Measurements from ENCODE around the gene PPP1R2C.

Gene PPP1R2C

DNA sequence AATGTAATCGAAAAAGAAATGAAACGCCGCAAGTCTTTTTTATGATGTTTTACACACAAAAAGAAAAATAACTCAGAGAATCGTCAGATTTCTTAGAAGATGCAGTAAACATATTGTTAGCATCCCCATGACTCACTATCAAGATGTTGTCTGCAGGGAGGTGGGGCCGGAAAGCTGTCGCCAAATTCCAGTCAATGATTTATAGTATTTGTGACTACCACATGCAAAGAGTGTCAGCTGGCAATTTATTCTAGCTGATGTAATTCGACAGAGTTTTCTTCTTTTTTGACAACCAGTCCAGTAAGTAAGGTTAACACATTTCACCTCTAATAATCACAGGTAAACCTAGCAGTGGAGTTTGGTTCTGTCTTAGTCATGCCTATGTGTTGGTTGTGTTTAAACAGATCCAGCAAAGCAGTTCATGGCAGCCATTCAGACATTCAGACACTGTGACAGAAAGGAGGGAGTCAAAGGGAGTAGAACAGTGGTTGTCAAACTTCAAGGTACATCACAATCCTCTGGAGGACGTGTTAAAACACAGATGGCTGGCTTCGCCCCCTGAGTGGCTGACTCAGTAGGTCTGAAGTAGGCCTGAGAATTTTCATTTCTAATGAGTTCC lies 19.8 kb upstream of the PPP1R2C start:
- Histone ChIP-seq H3K9me3 (ENCODE audit: control insufficient read depth, insufficient read depth, low read length) (no peaks in the 10 kb centered on the region), H3K4me1 (ENCODE audit: control insufficient read depth, insufficient read depth, low read length) (no peaks in the 10 kb centered on the region)
- WGBS (ENCODE audit: insufficient coverage, insufficient read length), result no CpG with 5 or more reads among the region's 9 CpGs

DNA sequence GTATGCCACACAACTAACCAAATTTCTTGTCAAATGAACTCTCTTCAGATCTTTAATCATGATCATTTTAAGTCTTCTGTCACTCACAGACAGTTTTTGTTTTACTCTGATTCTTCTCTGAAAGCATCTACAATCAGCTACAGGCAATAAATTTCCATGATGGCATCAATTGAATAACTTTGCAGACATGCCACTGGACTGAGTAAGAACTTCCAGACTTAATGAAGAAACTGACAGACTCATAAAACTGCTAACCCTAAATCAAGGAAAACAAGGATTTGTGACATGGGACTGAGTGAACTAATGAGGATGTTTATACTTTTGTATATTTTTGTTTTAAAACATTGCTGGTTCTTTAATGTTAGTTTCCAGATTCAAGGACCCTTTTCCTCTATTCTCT lies 5.5 kb upstream of the PPP1R2C start:
- Histone ChIP-seq H3K4me3 (ENCODE audit: low read length) (no peak overlapping the region), H3K9me3 (ENCODE audit: control insufficient read depth, insufficient read depth, low read length) (no peaks in the 10 kb centered on the region), H3K27ac (ENCODE audit: low read length) (no peak overlapping the region), H3K4me1 (ENCODE audit: control insufficient read depth, insufficient read depth, low read length) (no peaks in the 10 kb centered on the region), H3K36me3 (ENCODE audit: control insufficient read depth, insufficient read depth, low read length) (no peaks in the 10 kb centered on the region), H3K27me3 (ENCODE audit: control insufficient read depth, insufficient read depth, low read length) (no peaks in the 10 kb centered on the region)
- DNase-seq (ENCODE audit: low read depth, low spot score), result no peak

More for the DNA sequence above, 19.8 kb upstream of the PPP1R2C start:
- H3K27me3 ChIP-seq (ENCODE audit: control insufficient read depth, insufficient read depth, low read length), result no peaks in the 10 kb centered on the region
- no peaks in the 10 kb centered on the region for H3K36me3 ChIP-seq (ENCODE audit: control insufficient read depth, insufficient read depth, low read length)
- H3K4me3 ChIP-seq (ENCODE audit: low read length), result no peak overlapping the region
- DNase-seq (ENCODE audit: low read depth, low spot score), result no peak
- H3K27ac ChIP-seq (ENCODE audit: low read length), result no peak overlapping the region

DNA sequence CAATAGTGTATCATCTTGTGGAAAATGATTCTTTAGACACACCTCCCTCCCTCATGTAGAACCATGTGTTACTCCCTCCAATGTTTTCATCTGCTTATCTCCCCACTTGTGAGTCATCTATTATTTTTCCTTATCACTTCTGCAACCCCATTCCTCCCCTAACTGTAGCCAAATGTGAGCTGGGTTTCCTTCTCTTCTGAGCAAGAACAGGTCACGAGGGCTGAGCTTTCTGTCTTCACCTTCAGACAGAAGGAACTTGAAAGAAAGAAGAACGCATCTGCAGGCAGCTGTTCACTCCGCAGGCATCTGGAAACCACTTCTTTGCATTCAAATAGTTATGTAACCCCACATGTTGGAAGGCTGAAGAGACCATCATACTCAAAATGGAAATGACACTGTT lies 1.8 kb downstream of the PPP1R2C start:
- no peaks in the 10 kb centered on the region for H3K27me3 ChIP-seq (ENCODE audit: control insufficient read depth, insufficient read depth, low read length)
- no peaks in the 10 kb centered on the region for H3K36me3 ChIP-seq (ENCODE audit: control insufficient read depth, insufficient read depth, low read length)
- H3K4me3 ChIP-seq (ENCODE audit: low read length), result no peak overlapping the region
- WGBS (ENCODE audit: insufficient coverage, insufficient read length), result no CpG with 5 or more reads among the region's 3 CpGs
- H3K9me3 ChIP-seq (ENCODE audit: control insufficient read depth, insufficient read depth, low read length), result no peaks in the 10 kb centered on the region
- H3K4me1 ChIP-seq (ENCODE audit: control insufficient read depth, insufficient read depth, low read length), result no peaks in the 10 kb centered on the region
- no peak for DNase-seq (ENCODE audit: low read depth, low spot score)
- H3K27ac ChIP-seq (ENCODE audit: low read length), result no peak overlapping the region

DNA sequence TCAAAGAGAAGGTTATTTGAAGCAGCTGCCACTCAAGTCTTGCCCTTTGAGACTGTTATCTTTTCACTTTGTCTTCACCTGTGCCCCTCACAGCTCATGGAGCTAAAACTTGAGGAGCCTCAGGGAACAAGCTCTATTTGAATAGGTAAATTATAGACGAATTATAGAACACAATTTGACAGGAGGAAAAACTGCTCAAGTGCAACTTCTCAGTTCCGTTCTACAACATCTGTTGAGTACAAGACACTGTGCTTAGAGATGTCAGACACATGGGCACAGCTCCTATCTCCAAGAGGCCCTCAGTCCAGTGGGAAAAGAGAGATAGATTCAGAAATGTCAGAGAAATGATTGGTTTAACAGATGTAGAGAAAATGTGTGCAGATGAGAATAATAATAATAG lies 5.1 kb downstream of the PPP1R2C start:
- DNase-seq (ENCODE audit: low read depth, low spot score), result no peak
- H3K36me3 ChIP-seq (ENCODE audit: control insufficient read depth, insufficient read depth, low read length), result no peaks in the 10 kb centered on the region
- H3K4me1 ChIP-seq (ENCODE audit: control insufficient read depth, insufficient read depth, low read length), result no peaks in the 10 kb centered on the region
- H3K27ac ChIP-seq (ENCODE audit: low read length), result no peak overlapping the region
- H3K27me3 ChIP-seq (ENCODE audit: control insufficient read depth, insufficient read depth, low read length), result no peaks in the 10 kb centered on the region
- no peaks in the 10 kb centered on the region for H3K9me3 ChIP-seq (ENCODE audit: control insufficient read depth, insufficient read depth, low read length)
- H3K4me3 ChIP-seq (ENCODE audit: low read length), result no peak overlapping the region
- no CpG with 5 or more reads among the region's 2 CpGs for WGBS (ENCODE audit: insufficient coverage, insufficient read length)

DNA sequence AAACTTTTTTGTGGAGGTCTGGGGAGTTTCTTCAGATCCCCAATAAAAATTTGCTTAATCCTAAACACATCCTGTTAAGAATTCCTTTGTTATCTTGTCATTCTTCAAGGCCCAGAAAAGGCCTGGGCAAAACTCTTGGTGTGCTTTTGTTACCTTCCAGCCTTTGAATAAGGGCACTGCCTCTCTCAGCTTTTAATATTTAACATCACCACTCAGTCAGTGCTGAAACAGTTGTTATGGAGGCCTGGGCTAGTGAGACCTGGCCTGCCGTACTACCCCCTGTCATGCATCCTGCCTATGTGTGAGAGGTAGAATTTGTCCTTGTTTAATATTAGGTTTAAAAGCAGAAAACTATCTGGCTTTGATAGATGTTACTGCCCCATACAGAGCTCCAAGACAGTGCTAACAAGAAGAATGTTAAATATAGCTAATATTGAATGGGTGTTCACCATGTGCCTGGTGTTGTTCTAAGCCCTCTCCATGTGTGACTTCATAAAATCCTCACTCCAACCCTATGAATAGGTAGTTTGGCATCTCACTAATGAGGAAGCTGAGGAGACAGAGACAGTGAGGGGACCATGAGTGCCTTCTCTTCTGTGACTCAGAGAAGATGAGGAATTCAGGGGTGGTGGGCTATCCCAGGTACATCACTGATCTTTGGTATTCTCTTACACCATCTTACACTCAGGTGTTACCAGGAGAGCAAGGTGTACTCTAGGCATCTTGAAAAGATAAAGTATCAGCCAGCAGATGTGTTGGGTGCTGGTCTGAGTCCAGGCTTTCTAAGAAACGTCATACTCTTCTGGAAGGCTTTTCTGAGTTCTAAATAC lies 6.2 kb downstream of the PPP1R2C start:
- Histone ChIP-seq H3K4me1 (ENCODE audit: control insufficient read depth, insufficient read depth, low read length) (no peaks in the 10 kb centered on the region), H3K27me3 (ENCODE audit: control insufficient read depth, insufficient read depth, low read length) (no peaks in the 10 kb centered on the region), H3K9me3 (ENCODE audit: control insufficient read depth, insufficient read depth, low read length) (no peaks in the 10 kb centered on the region), H3K4me3 (ENCODE audit: low read length) (no peak overlapping the region), H3K36me3 (ENCODE audit: control insufficient read depth, insufficient read depth, low read length) (no peaks in the 10 kb centered on the region), H3K27ac (ENCODE audit: low read length) (no peak overlapping the region)
- no CpG with 5 or more reads among the region's 2 CpGs for WGBS (ENCODE audit: insufficient coverage, insufficient read length)
- no peak for DNase-seq (ENCODE audit: low read depth, low spot score)

DNA sequence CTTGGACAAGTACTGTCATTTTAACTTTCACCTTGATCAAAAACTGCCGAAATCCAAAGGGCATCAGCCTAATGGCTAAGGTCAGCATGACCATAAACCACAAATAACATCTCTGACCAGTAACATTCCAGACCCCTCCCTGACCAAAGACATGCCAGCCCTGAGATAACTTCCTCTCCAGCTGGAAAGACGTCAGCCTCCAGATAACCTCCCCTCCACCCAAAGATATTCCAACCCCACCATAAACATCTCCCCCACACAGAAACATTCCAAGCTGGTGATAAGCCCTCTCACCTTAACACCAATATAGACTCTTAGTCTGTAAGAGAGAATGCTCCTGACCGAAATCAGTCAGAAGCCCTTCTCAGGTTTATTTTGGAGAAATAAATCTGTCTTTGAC lies 7.4 kb downstream of the PPP1R2C start:
- no CpG with 5 or more reads among the region's 3 CpGs for WGBS (ENCODE audit: insufficient coverage, insufficient read length)
- H3K4me3 ChIP-seq (ENCODE audit: low read length), result no peak overlapping the region
- H3K4me1 ChIP-seq (ENCODE audit: control insufficient read depth, insufficient read depth, low read length), result no peaks in the 10 kb centered on the region
- no peaks in the 10 kb centered on the region for H3K36me3 ChIP-seq (ENCODE audit: control insufficient read depth, insufficient read depth, low read length)
- no peaks in the 10 kb centered on the region for H3K9me3 ChIP-seq (ENCODE audit: control insufficient read depth, insufficient read depth, low read length)
- H3K27ac ChIP-seq (ENCODE audit: low read length), result no peak overlapping the region
- DNase-seq (ENCODE audit: low read depth, low spot score), result no peak
- no peaks in the 10 kb centered on the region for H3K27me3 ChIP-seq (ENCODE audit: control insufficient read depth, insufficient read depth, low read length)

DNA sequence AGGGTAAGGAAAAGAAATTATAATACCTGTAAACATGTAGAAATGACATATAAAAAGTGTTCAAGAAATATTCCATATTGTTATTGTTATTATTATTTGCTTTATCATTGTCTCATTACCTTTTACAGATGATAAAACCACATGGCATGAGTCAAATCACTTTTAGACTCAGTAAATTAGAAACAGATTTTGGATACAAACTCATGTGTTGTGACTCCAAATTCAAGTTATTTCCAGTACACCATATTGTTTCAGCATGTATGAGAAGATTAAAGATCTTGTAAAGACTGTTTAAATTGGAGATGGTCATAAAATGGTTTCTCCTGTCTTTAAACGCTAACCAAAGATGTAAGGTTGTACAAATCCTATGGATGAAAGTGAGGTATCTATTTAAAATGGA lies 18.1 kb downstream of the PPP1R2C start:
- Histone ChIP-seq H3K4me1 (ENCODE audit: control insufficient read depth, insufficient read depth, low read length) (no peaks in the 10 kb centered on the region), H3K4me3 (ENCODE audit: low read length) (no peak overlapping the region), H3K27ac (ENCODE audit: low read length) (no peak overlapping the region), H3K27me3 (ENCODE audit: control insufficient read depth, insufficient read depth, low read length) (no peaks in the 10 kb centered on the region), H3K9me3 (ENCODE audit: control insufficient read depth, insufficient read depth, low read length) (no peaks in the 10 kb centered on the region), H3K36me3 (ENCODE audit: control insufficient read depth, insufficient read depth, low read length) (no peaks in the 10 kb centered on the region)
- DNase-seq (ENCODE audit: low read depth, low spot score), result no peak
- WGBS (ENCODE audit: insufficient coverage, insufficient read length), result no CpG with 5 or more reads among the region's 1 CpG

DNA sequence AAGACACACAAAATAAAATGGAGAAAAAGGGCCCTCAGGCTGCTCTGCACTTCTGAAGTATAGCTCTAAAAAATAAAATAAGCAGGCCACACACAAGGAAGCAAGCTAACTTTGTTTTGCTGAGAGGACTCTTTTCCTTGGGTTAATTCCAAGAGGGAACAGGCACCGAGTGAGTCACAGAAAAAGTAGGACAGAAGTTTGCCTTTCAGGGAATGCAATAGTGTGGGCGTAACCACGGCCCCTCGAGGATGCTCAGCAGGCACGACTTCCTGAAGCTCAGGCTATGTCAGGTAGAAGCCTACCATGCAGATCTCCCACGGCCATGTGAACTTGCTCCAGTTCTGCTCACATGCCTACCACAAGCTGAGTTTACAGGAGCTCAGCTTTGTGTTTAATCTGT lies 22.1 kb downstream of the PPP1R2C start:
- Histone ChIP-seq H3K27me3 (ENCODE audit: control insufficient read depth, insufficient read depth, low read length) (no peaks in the 10 kb centered on the region), H3K36me3 (ENCODE audit: control insufficient read depth, insufficient read depth, low read length) (no peaks in the 10 kb centered on the region), H3K9me3 (ENCODE audit: control insufficient read depth, insufficient read depth, low read length) (no peaks in the 10 kb centered on the region), H3K4me3 (ENCODE audit: low read length) (no peak overlapping the region), H3K4me1 (ENCODE audit: control insufficient read depth, insufficient read depth, low read length) (no peaks in the 10 kb centered on the region), H3K27ac (ENCODE audit: low read length) (no peak overlapping the region)
- DNase-seq (ENCODE audit: low read depth, low spot score), result no peak
- no CpG with 5 or more reads among the region's 6 CpGs for WGBS (ENCODE audit: insufficient coverage, insufficient read length)

DNA sequence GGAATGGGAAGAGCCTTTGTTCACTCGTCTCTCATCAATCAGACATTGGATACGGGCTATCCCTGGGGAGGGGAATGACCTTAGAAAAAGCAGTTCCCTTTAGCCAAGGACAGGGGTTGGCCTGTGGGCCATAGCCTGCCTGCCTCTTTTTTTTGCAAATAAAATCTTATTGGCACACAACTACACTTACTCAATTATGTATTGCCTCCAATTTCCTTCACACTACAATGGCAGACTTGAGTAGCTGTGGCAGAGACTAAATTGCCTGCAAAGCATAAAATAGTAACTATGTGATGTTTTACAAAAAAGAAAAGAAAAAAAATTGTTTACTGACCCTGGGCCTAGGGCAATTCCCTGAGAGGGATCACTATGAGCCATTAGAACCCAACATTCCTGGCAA lies 23.4 kb downstream of the PPP1R2C start:
- no peak for DNase-seq (ENCODE audit: low read depth, low spot score)
- H3K9me3 ChIP-seq (ENCODE audit: control insufficient read depth, insufficient read depth, low read length), result no peaks in the 10 kb centered on the region
- H3K27me3 ChIP-seq (ENCODE audit: control insufficient read depth, insufficient read depth, low read length), result no peaks in the 10 kb centered on the region
- H3K36me3 ChIP-seq (ENCODE audit: control insufficient read depth, insufficient read depth, low read length), result no peaks in the 10 kb centered on the region
- no peak overlapping the region for H3K27ac ChIP-seq (ENCODE audit: low read length)
- WGBS (ENCODE audit: insufficient coverage, insufficient read length), result no CpG with 5 or more reads among the region's 2 CpGs
- no peaks in the 10 kb centered on the region for H3K4me1 ChIP-seq (ENCODE audit: control insufficient read depth, insufficient read depth, low read length)
- no peak overlapping the region for H3K4me3 ChIP-seq (ENCODE audit: low read length)

DNA sequence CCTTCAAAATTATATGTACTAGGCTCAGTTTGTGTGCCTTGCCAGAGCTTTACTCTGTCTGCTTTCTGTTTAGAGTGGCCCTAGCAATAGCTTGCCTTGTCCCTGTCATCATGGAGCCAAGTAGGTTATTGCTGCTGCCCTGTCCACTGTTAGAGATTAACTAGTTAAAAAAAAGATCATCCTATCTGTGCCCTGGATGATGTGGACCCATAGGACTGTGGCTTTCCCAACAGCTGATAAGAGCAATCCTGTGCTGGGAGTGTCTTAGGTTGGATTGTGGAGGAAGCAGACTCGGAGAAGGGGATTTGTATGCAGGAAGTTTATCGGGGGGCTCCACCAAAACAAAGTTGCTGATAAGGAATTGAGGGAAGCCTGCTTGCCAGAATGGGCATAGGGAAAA lies 23.8 kb downstream of the PPP1R2C start:
- H3K27ac ChIP-seq (ENCODE audit: low read length), result no peak overlapping the region
- no CpG with 5 or more reads among the region's 2 CpGs for WGBS (ENCODE audit: insufficient coverage, insufficient read length)
- DNase-seq (ENCODE audit: low read depth, low spot score), result no peak
- no peaks in the 10 kb centered on the region for H3K9me3 ChIP-seq (ENCODE audit: control insufficient read depth, insufficient read depth, low read length)
- H3K27me3 ChIP-seq (ENCODE audit: control insufficient read depth, insufficient read depth, low read length), result no peaks in the 10 kb centered on the region
- no peaks in the 10 kb centered on the region for H3K36me3 ChIP-seq (ENCODE audit: control insufficient read depth, insufficient read depth, low read length)
- H3K4me3 ChIP-seq (ENCODE audit: low read length), result no peak overlapping the region
- no peaks in the 10 kb centered on the region for H3K4me1 ChIP-seq (ENCODE audit: control insufficient read depth, insufficient read depth, low read length)

DNA sequence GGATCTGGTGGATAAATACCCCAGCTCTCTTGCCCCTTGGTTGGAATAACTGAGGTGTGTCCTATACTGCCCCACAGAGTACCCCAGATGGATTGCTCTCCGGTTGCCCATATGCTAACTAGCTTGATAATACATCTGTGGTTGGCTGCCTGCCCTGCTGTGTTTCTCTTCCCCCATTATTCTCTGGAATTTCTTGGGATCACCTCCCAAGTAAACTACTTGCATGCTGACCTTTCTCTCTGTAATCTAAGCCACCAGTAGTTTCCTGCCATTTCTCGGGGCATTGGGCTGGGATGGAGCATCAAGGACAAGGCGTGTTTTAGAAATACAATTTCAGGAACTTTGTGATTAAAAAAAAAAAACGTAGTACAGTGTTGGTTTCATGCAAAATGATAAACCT lies 25.2 kb downstream of the PPP1R2C start:
- Histone ChIP-seq H3K27me3 (ENCODE audit: control insufficient read depth, insufficient read depth, low read length) (no peaks in the 10 kb centered on the region), H3K4me3 (ENCODE audit: low read length) (no peak overlapping the region), H3K36me3 (ENCODE audit: control insufficient read depth, insufficient read depth, low read length) (no peaks in the 10 kb centered on the region), H3K4me1 (ENCODE audit: control insufficient read depth, insufficient read depth, low read length) (no peaks in the 10 kb centered on the region), H3K9me3 (ENCODE audit: control insufficient read depth, insufficient read depth, low read length) (no peaks in the 10 kb centered on the region), H3K27ac (ENCODE audit: low read length) (no peak overlapping the region)
- no CpG with 5 or more reads among the region's 4 CpGs for WGBS (ENCODE audit: insufficient coverage, insufficient read length)
- DNase-seq (ENCODE audit: low read depth, low spot score), result no peak

Measured in iPS DF 6.9 (cell line).